NT2/D1 (cell line): ENCODE data around the gene MAN1B1.

ENCODE experiments used
- YY1 ChIP-seq: IDR thresholded peaks from 2 replicates; pipeline ENCODE4 v1.6.1; 2011; ENCODE audit not compliant: insufficient read length, insufficient read depth
- ZNF274 ChIP-seq: IDR thresholded peaks from 2 replicates; pipeline ENCODE4 v1.6.1; 2011; ENCODE audit warnings: mild to moderate bottlenecking, low read depth, low read length

DNA sequence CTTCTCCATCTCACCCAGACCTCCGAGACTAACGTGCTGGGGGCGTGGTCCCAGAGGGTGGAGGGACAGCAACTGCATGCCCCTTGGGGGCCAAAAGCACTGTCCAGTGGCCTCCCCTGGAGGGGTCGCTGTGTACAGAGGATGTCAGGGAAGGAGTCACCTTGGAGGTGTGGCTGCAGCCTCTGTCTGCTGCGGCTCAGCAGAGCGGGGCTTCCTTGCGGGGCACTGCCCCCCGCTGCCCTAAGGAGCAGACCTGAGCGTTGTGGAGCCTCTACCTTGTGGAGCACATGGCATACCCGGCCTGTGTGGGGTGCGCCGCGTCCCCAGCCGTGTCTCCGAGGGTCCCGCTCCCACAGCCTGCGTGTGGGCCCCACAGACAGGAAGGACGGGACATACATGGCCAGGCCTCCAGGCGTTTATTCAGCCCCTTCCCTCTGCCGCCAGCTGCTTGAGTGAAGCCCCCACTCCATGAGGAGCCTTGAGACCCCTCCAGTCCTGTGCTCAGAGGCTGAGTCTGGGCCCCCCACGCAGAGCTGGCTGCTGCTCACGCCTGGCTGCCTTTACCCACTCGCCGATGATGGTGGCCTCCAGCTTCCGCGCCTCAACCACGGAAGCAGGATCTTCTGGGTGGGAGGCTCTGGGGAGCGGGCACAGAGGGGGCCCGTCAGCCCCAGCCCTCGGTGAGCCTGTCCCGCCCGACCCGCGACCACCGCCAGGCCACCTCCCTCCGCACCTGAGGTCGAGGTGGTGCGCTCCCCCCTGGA is 23.5 kb downstream of the MAN1B1 start:
- TF ChIP-seq YY1 (no peak), ZNF274 (no peak)
